GM12891 (cell line): ENCODE measurements around the gene ATP8A2.

ENCODE experiments used
- PAX5 ChIP-seq: IDR thresholded peaks from 2 replicates; pipeline ENCODE4 v1.6.1; 2011; ENCODE audit warnings: low read length, moderate library complexity, mild to moderate bottlenecking; ENCODE audit not compliant: insufficient read depth, severe bottlenecking
- POLR2A ChIP-seq: IDR thresholded peaks from 2 replicates; pipeline ENCODE4 v1.6.1; 2011; ENCODE audit warnings: low read depth, low read length, control low read depth
- POLR2AphosphoS5 ChIP-seq: IDR thresholded peaks from 2 replicates; pipeline ENCODE4 v1.6.1; 2011; ENCODE audit warnings: low read depth, low read length, control low read depth
- POU2F2 ChIP-seq: IDR thresholded peaks from 2 replicates; pipeline ENCODE4 v1.6.1; 2011; ENCODE audit warnings: low read depth, mild to moderate bottlenecking, control low read depth, low read length, moderate library complexity
- SPI1 ChIP-seq: IDR thresholded peaks from 2 replicates; pipeline ENCODE4 v1.6.1; 2011; ENCODE audit warnings: low read depth, low read length, control low read depth
- TAF1 ChIP-seq: IDR thresholded peaks from 2 replicates; pipeline ENCODE4 v1.6.1; 2011; ENCODE audit warnings: low read depth, low read length, control low read depth

DNA sequence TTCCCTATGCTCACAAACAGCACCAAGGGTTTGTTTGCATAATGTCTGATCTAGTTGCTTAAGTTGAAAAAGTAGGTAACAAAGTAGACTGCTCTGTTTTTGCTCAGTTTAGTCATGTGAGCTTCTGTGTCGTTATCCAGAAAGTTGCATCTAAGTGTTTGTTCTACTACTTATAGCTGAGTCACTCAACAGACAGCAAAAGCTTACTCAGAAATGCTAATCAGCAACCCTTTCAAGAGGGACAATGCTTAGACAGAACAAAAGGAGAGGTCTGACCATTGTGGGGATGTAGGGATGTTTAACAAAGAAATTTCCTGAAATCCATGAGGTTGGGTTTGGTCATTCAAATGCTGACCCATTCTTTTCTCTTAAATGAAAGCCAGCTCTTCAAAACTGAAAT is 106.4 kb downstream of the ATP8A2 start:
- TF ChIP-seq TAF1 (no peak), POLR2AphosphoS5 (no peak), POLR2A (no peak), SPI1 (no peak), POU2F2 (no peak), PAX5 (no peak)
